ENCODE data around the gene CFAP68.

- TF ChIP-seq SUZ12 (IDR thresholded peaks at IDR 0.05; ENCODE audit: extremely low read depth, insufficient read depth, insufficient read length) = no peak
- no peak for TF ChIP-seq YY1 (IDR thresholded peaks at IDR 0.05; ENCODE audit: insufficient read depth, insufficient read length)
Measured at GRCh38 chr11:111923351-111923788, 44.0 kb downstream of the CFAP68 start.

All from NT2/D1 (cell line).